CD4-positive, alpha-beta T cell treated with Interleukin-21 for 1 hour (primary cell): ENCODE data around the gene PANK1.
"Not testable (repeated sequence)": the region's sequence is repeated elsewhere in the genome, so short reads cannot be mapped to it uniquely, and the experiment has no call there.

Experiments
- DNase-seq: peaks from one replicate; pipeline ENCODE4 v3.0.0-alpha.2; 2020

Gene PANK1

GRCh38 chr10:89651916-89652573 is 7.0 kb upstream of the PANK1 start:
- no peak for DNase-seq

- DNase-seq: no peak
Observed at GRCh38 chr10:89651205-89651915, 6.3 kb upstream of the PANK1 start.

- DNase-seq: no peak
Observed at GRCh38 chr10:89649051-89649450, 4.0 kb upstream of the PANK1 start.

- no peak for DNase-seq
Observed at GRCh38 chr10:89648074-89648473, 3.0 kb upstream of the PANK1 start.

GRCh38 chr10:89646889-89647657 is 2.0 kb upstream of the PANK1 start:
- no peak for DNase-seq

GRCh38 chr10:89645742-89646172 is 715 bp upstream of the PANK1 start:
- no peak for DNase-seq

- DNase-seq: no peak
Observed at GRCh38 chr10:89644691-89644966, 413 bp downstream of the PANK1 start.

- DNase-seq: peak; percentile 86
Observed at GRCh38 chr10:89643812-89644690, 991 bp downstream of the PANK1 start.

- no peak for DNase-seq
Observed at GRCh38 chr10:89643431-89643811, 1.6 kb downstream of the PANK1 start.

GRCh38 chr10:89642193-89642592 is 2.8 kb downstream of the PANK1 start:
- DNase-seq: no peak

GRCh38 chr10:89640241-89640640 is 4.8 kb downstream of the PANK1 start:
- no peak for DNase-seq

- DNase-seq: no peak
Observed at GRCh38 chr10:89639326-89639725, 5.7 kb downstream of the PANK1 start.

- no peak for DNase-seq
Observed at GRCh38 chr10:89637113-89637512, 7.9 kb downstream of the PANK1 start.

- DNase-seq: no peak
Observed at GRCh38 chr10:89634637-89635036, 10.4 kb downstream of the PANK1 start.

GRCh38 chr10:89633484-89633883 is 11.6 kb downstream of the PANK1 start:
- no peak for DNase-seq

GRCh38 chr10:89632824-89633223 is 12.2 kb downstream of the PANK1 start:
- DNase-seq: no peak

- DNase-seq: no peak
Observed at GRCh38 chr10:89627830-89628229, 17.2 kb downstream of the PANK1 start.

- DNase-seq: no peak
Observed at GRCh38 chr10:89625041-89625765, 19.8 kb downstream of the PANK1 start.

- DNase-seq: no peak
Observed at GRCh38 chr10:89624020-89624419, 21.0 kb downstream of the PANK1 start.

- DNase-seq: no peak
Observed at GRCh38 chr10:89622151-89622550, 22.9 kb downstream of the PANK1 start.

GRCh38 chr10:89621438-89621837 is 23.6 kb downstream of the PANK1 start:
- no peak for DNase-seq

- not testable (repeated sequence) for DNase-seq
Observed at GRCh38 chr10:89620296-89620695, 24.7 kb downstream of the PANK1 start.
